Progenitor cell of endocrine pancreas (in vitro differentiated cells): ENCODE measurements around the gene TGFB3. TPM values are rescaled to one million over a fixed set of nuclear protein-coding genes. Genes with fewer than 3 reads are reported as not detected.

ENCODE experiments used
- DNase-seq: peaks from one replicate; pipeline ENCODE4 v3.0.0; 2021; ENCODE audit warnings: low spot score; ENCODE audit not compliant: unreplicated experiment
- H3K27ac Mint-ChIP-seq: 2 replicates; pipeline ENCODE4 v1.8.0; 2021; ENCODE audit warnings: mild to moderate bottlenecking, moderate library complexity, mixed read lengths
- H3K27me3 Mint-ChIP-seq: 2 replicates; pipeline ENCODE4 v1.8.0; 2021; ENCODE audit warnings: mixed read lengths
- H3K36me3 Mint-ChIP-seq: 2 replicates; pipeline ENCODE4 v1.8.0; 2022; ENCODE audit warnings: mixed read lengths; ENCODE audit not compliant: insufficient read depth
- H3K4me1 Mint-ChIP-seq: 2 replicates; pipeline ENCODE4 v1.8.0; 2021; ENCODE audit warnings: low read depth, mixed read lengths
- H3K4me3 Mint-ChIP-seq: 2 replicates; pipeline ENCODE4 v1.8.0; 2021; ENCODE audit warnings: low read depth, mild to moderate bottlenecking, moderate library complexity, mixed read lengths
- H3K9me3 Mint-ChIP-seq: 2 replicates; pipeline ENCODE4 v1.8.0; 2021; ENCODE audit warnings: low read depth, mixed read lengths
- CTCF ChIP-seq: fragments of 200-600 bp; sonication (generic); IDR thresholded peaks from one replicate; pipeline ENCODE4 v1.5.0; 2021; ENCODE audit warnings: antibody characterized with exemption, mild to moderate bottlenecking; ENCODE audit not compliant: unreplicated experiment
- total RNA-seq: library from RNA; stranded (reverse); gene quantifications from 2 replicates; pipeline ENCODE4 v1.2.1, GENCODE V29; 2021

The TGFB3 gene
- total RNA-seq, 1 donor from 2014 or later, result 11.7 TPM

GRCh38 chr14:76007379-76007778, 25.6 kb upstream of the TGFB3 start:
- Mint-ChIP-seq H3K27ac (no peak overlapping the region), H3K36me3 (peaks cover 44% of the 10 kb centered on the region), H3K4me1 (peaks cover 2% of the 10 kb centered on the region), H3K27me3 (no peaks in the 10 kb centered on the region), H3K9me3 (peaks cover 11% of the 10 kb centered on the region), H3K4me3 (no peak overlapping the region)
- no peak for TF ChIP-seq CTCF
- no peak for DNase-seq

GRCh38 chr14:76006253-76006652, 24.5 kb upstream of the TGFB3 start:
- peak overlapping the region; percentile 10 for H3K27ac Mint-ChIP-seq
- H3K36me3 Mint-ChIP-seq, result peaks cover 51% of the 10 kb centered on the region
- no peak for TF ChIP-seq CTCF
- peaks cover 11% of the 10 kb centered on the region for H3K9me3 Mint-ChIP-seq
- DNase-seq, result no peak
- H3K4me1 Mint-ChIP-seq, result peaks cover 2% of the 10 kb centered on the region
- H3K27me3 Mint-ChIP-seq, result no peaks in the 10 kb centered on the region
- H3K4me3 Mint-ChIP-seq, result no peak overlapping the region

GRCh38 chr14:76002383-76002782, 20.6 kb upstream of the TGFB3 start:
- DNase-seq, result no peak
- Mint-ChIP-seq H3K4me3 (no peak overlapping the region), H3K4me1 (peaks cover 2% of the 10 kb centered on the region), H3K27ac (no peak overlapping the region), H3K9me3 (peaks cover 11% of the 10 kb centered on the region), H3K36me3 (peaks cover 52% of the 10 kb centered on the region), H3K27me3 (no peaks in the 10 kb centered on the region)
- TF ChIP-seq CTCF, result no peak

- Mint-ChIP-seq H3K4me1 (no peaks in the 10 kb centered on the region), H3K9me3 (peaks cover 8% of the 10 kb centered on the region), H3K36me3 (peaks cover 34% of the 10 kb centered on the region), H3K27ac (no peak overlapping the region), H3K27me3 (no peaks in the 10 kb centered on the region), H3K4me3 (no peak overlapping the region)
- no peak for TF ChIP-seq CTCF
- DNase-seq, result no peak
Measured at GRCh38 chr14:75999511-76000190, 17.9 kb upstream of the TGFB3 start.

GRCh38 chr14:75996488-75996887, 14.7 kb upstream of the TGFB3 start:
- Mint-ChIP-seq H3K27ac (no peak overlapping the region), H3K36me3 (peaks cover 25% of the 10 kb centered on the region), H3K27me3 (no peaks in the 10 kb centered on the region), H3K4me3 (no peak overlapping the region), H3K4me1 (no peaks in the 10 kb centered on the region), H3K9me3 (no peaks in the 10 kb centered on the region)
- DNase-seq, result no peak
- TF ChIP-seq CTCF, result no peak
